KOPT-K1 (cell line): ENCODE measurements around the gene SLC22A5.

Experiments
- H3K27ac ChIP-seq: fragments of 200-600 bp; sonication (generic); 2 replicates; pipeline ENCODE4 v1.5.1; 2016; ENCODE audit warnings: antibody characterized with exemption, mild to moderate bottlenecking, low read depth, low read length; ENCODE audit not compliant: poor library complexity, severe bottlenecking
- H3K36me3 ChIP-seq: fragments of 200-600 bp; sonication (generic); 2 replicates; pipeline ENCODE4 v1.5.1; 2017; ENCODE audit warnings: antibody characterized with exemption, mild to moderate bottlenecking, low read length, moderate library complexity; ENCODE audit not compliant: insufficient read depth
- H3K9me3 ChIP-seq: fragments of 200-600 bp; sonication (generic); 2 replicates; pipeline ENCODE4 v1.5.1; 2017; ENCODE audit warnings: antibody characterized with exemption, low read length, mild to moderate bottlenecking; ENCODE audit not compliant: insufficient read depth, poor library complexity, severe bottlenecking

Gene SLC22A5

DNA sequence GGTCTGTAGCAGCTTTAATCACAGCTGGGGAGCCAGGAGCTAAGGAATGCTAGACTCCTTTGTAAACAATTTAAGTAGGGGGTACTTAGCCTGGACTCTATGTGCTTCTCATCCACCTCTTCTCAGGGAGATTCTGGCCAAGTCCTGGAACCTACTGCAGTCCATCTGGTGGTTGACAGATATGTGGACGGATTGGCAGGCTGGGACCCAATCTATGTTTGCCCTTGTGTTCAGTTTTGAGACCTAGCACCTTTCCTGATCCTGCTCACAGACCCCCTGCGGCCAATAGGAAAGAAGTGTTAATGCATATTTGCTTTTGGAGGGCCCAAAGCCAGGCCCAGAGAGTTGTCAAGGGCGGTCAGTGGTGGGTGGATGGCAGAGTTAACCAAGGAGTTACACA lies 6.4 kb downstream of the SLC22A5 start:
- H3K36me3 ChIP-seq, result no peaks in the 10 kb centered on the region
- H3K27ac ChIP-seq, result no peak overlapping the region
- no peaks in the 10 kb centered on the region for H3K9me3 ChIP-seq

- Histone ChIP-seq H3K36me3 (no peaks in the 10 kb centered on the region), H3K9me3 (no peaks in the 10 kb centered on the region), H3K27ac (no peak overlapping the region)
Measured at GRCh38 chr5:132376694-132377641, 7.5 kb downstream of the SLC22A5 start.

DNA sequence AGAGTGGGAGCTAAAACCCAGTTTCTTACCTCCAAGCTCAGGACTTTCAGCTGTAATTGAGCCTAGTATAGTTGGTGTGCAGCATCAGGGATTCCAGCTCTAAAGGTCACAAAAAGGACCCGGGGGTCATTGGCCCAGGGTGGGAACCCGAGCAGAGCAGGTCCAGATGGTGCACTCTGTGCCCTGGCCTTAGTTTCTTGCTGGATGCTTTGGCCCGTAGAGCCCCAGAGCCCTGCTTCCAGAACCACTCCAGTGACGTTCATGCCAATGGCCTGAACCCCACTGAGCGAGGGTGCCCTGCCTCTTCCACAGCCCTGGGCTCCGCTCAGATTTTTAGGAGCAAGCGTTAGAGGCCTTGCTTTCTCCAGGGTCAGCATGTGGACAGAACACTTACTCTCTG lies 8.2 kb downstream of the SLC22A5 start:
- no peaks in the 10 kb centered on the region for H3K9me3 ChIP-seq
- no peak overlapping the region for H3K27ac ChIP-seq
- H3K36me3 ChIP-seq, result no peaks in the 10 kb centered on the region

GRCh38 chr5:132378580-132378979 lies 9.1 kb downstream of the SLC22A5 start:
- no peaks in the 10 kb centered on the region for H3K9me3 ChIP-seq
- no peaks in the 10 kb centered on the region for H3K36me3 ChIP-seq
- no peak overlapping the region for H3K27ac ChIP-seq

GRCh38 chr5:132380047-132380446 lies 10.5 kb downstream of the SLC22A5 start:
- no peaks in the 10 kb centered on the region for H3K36me3 ChIP-seq
- no peak overlapping the region for H3K27ac ChIP-seq
- H3K9me3 ChIP-seq, result no peaks in the 10 kb centered on the region

GRCh38 chr5:132380741-132381140 lies 11.2 kb downstream of the SLC22A5 start:
- no peak overlapping the region for H3K27ac ChIP-seq

GRCh38 chr5:132381614-132382013 lies 12.1 kb downstream of the SLC22A5 start:
- Histone ChIP-seq H3K36me3 (no peaks in the 10 kb centered on the region), H3K9me3 (no peaks in the 10 kb centered on the region), H3K27ac (no peak overlapping the region)

More at GRCh38 chr5:132380741-132381140, 11.2 kb downstream of the SLC22A5 start:
- no peaks in the 10 kb centered on the region for H3K9me3 ChIP-seq
- no peaks in the 10 kb centered on the region for H3K36me3 ChIP-seq

DNA sequence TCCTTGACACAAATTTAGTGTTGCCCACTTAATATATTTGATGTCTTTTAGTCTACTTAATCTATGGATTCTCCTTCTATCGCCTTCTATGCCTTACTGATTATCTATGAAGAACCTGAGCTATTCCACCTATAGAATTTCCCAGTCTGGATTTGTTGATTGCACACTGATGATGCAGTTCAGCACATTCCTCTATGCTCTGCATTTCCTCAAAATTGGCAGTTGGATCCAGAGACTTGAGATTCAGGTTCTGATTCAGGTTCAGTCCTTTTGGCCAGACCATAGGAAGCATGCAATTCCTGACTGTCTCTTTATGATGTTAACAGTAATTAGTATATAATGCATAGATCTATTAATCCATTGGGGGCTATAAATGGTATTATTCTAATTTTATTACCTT lies 13.8 kb downstream of the SLC22A5 start:
- Histone ChIP-seq H3K36me3 (no peaks in the 10 kb centered on the region), H3K9me3 (no peaks in the 10 kb centered on the region), H3K27ac (no peak overlapping the region)

GRCh38 chr5:132383984-132384383 lies 14.5 kb downstream of the SLC22A5 start:
- H3K9me3 ChIP-seq, result no peaks in the 10 kb centered on the region
- H3K27ac ChIP-seq, result no peak overlapping the region
- H3K36me3 ChIP-seq, result no peaks in the 10 kb centered on the region

GRCh38 chr5:132384506-132385050 lies 15.1 kb downstream of the SLC22A5 start:
- H3K36me3 ChIP-seq, result no peaks in the 10 kb centered on the region
- no peak overlapping the region for H3K27ac ChIP-seq
- H3K9me3 ChIP-seq, result no peaks in the 10 kb centered on the region

GRCh38 chr5:132385326-132386105 lies 16.0 kb downstream of the SLC22A5 start:
- Histone ChIP-seq H3K36me3 (no peaks in the 10 kb centered on the region), H3K27ac (peak overlapping the region; percentile 48)

GRCh38 chr5:132386644-132387286 lies 17.3 kb downstream of the SLC22A5 start:
- Histone ChIP-seq H3K36me3 (no peaks in the 10 kb centered on the region), H3K9me3 (no peaks in the 10 kb centered on the region), H3K27ac (peak overlapping the region; percentile 59)

More at GRCh38 chr5:132385326-132386105, 16.0 kb downstream of the SLC22A5 start:
- no peaks in the 10 kb centered on the region for H3K9me3 ChIP-seq

DNA sequence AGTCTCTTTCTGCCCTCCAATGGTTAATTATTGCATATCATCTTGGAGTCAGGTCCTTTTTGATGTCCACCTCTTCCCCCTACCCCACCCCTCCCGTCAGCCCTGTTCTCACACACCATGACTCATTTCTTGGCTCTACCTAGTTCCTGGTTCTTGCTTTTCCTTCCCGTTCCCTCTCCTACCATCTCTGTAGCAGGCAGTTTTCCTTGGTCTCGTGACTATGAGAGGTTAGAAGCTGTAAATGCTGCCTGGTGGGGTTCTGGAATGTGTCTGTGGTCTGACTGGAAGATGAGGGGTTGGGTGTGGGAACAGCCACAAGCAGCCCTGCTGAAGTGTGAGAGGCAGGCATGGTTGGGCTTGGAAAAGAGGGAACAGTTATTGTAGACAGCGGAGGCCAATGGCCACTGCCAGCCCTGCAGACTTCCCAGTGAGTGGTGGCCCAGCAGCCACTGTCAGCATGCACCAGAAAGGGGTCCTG lies 18.2 kb downstream of the SLC22A5 start:
- peak overlapping the region; percentile 59 for H3K27ac ChIP-seq
- H3K9me3 ChIP-seq, result no peaks in the 10 kb centered on the region
- no peaks in the 10 kb centered on the region for H3K36me3 ChIP-seq

DNA sequence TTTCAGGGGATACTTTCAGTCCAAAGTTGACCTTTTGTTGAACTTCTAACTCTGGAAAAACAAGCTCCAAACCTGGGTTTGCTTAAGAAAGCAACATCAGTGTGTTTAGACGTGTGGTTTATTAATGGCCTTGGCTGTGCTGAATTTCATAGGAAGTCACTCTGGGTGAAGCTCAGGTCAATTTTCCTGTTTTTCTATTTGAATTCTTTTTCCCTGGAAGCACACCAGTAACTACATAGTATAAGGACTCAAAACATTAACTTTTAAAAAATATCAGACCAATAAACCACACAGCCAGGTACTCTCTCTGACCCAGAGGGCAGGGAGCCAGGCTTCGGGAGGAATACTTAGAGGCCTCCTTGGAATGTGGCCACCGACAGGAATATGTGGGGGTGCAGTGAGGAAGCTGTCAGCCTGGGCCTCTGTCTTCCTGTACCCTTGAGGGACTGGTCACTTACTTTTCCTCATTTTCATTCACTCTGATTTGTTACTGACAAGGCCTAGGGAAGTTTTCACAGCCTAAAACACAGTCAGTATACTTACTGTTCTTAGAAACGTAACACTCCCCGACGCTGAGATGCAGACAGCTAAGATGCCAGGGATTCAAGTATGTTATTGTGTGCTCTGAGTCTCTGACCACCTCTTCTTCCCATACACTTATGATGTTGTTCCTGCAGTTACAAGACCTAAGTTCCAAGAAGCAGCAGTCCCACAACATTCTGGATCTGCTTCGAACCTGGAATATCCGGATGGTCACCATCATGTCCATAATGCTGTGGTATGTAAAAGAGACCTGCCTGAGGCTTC lies 18.9 kb downstream of the SLC22A5 start:
- no peaks in the 10 kb centered on the region for H3K9me3 ChIP-seq
- H3K27ac ChIP-seq, result peak overlapping the region; percentile 59
- H3K36me3 ChIP-seq, result no peaks in the 10 kb centered on the region
